Measurements from ENCODE around the gene CNTLN. TPM values are rescaled to one million over a fixed set of nuclear protein-coding genes. Genes with fewer than 3 reads are reported as not detected.
A peak's percentile ranks its signal among the peaks of the same experiment; 100 is the strongest.

Gene CNTLN
- total RNA-seq, 1 donor from 2014 or later: 13.6 TPM

- no peak overlapping the region for H3K4me3 Mint-ChIP-seq (ENCODE audit: unreplicated experiment)
- no peak overlapping the region for H3K27ac Mint-ChIP-seq (ENCODE audit: unreplicated experiment)
- peaks cover 13% of the 10 kb centered on the region for H3K36me3 Mint-ChIP-seq (ENCODE audit: unreplicated experiment)
- no peaks in the 10 kb centered on the region for H3K27me3 Mint-ChIP-seq (ENCODE audit: unreplicated experiment)
- H3K9me3 Mint-ChIP-seq (ENCODE audit: unreplicated experiment): no peaks in the 10 kb centered on the region
- H3K4me1 Mint-ChIP-seq (ENCODE audit: unreplicated experiment): no peaks in the 10 kb centered on the region
- no peak for TF ChIP-seq CTCF (IDR thresholded peaks at IDR 0.05)
- no peak for DNase-seq (ENCODE audit: extremely low spot score, unreplicated experiment)
Observed at GRCh38 chr9:17398350-17398749, 263.5 kb downstream of the CNTLN start.

DNA sequence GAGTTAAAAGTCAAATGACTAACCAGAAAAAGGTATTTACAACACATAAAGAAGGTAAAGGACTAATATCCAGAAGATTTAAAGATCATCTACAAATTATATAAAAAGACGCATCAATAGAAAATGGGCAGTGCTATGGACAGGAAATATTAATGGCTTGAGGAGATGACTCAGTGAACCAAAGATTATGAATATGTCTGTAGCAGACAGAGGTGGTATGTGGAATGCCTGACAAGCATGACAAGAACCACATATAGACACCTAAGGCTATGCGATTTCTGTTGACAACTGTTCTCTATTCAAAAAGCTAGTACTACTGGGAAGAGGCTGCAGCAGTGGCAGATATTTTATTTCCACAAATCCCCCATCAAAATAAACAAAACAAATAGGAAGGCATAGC is 267.0 kb downstream of the CNTLN start:
- no peaks in the 10 kb centered on the region for H3K9me3 Mint-ChIP-seq (ENCODE audit: unreplicated experiment)
- no peaks in the 10 kb centered on the region for H3K27me3 Mint-ChIP-seq (ENCODE audit: unreplicated experiment)
- peaks cover 9% of the 10 kb centered on the region for H3K36me3 Mint-ChIP-seq (ENCODE audit: unreplicated experiment)
- no peak for TF ChIP-seq CTCF (IDR thresholded peaks at IDR 0.05)
- no peak for DNase-seq (ENCODE audit: extremely low spot score, unreplicated experiment)
- no peak overlapping the region for H3K27ac Mint-ChIP-seq (ENCODE audit: unreplicated experiment)
- no peak overlapping the region for H3K4me3 Mint-ChIP-seq (ENCODE audit: unreplicated experiment)
- no peaks in the 10 kb centered on the region for H3K4me1 Mint-ChIP-seq (ENCODE audit: unreplicated experiment)

DNA sequence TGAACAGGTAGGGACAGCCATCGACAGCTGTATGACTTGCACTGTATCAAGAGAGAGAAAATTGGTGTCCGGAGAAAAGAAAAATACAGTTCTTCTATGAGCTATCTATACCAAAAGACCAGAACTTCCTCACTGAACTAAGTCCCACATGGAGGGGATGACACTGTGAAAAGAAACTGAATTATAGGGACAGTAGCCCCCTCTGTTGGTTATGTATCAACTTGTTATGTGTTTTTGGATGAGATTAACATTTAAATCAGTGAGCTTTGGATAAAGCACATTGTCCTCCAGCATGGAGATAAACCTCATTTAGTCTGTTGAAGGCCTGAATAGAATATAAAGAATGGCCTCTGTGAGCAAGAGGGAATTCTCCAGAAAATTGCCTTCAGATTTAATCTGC is 267.5 kb downstream of the CNTLN start:
- peaks cover 11% of the 10 kb centered on the region for H3K36me3 Mint-ChIP-seq (ENCODE audit: unreplicated experiment)
- no peaks in the 10 kb centered on the region for H3K27me3 Mint-ChIP-seq (ENCODE audit: unreplicated experiment)
- TF ChIP-seq CTCF (IDR thresholded peaks at IDR 0.05): peak; percentile 13
- no peak overlapping the region for H3K27ac Mint-ChIP-seq (ENCODE audit: unreplicated experiment)
- DNase-seq (ENCODE audit: extremely low spot score, unreplicated experiment): no peak
- no peaks in the 10 kb centered on the region for H3K4me1 Mint-ChIP-seq (ENCODE audit: unreplicated experiment)
- no peaks in the 10 kb centered on the region for H3K9me3 Mint-ChIP-seq (ENCODE audit: unreplicated experiment)
- no peak overlapping the region for H3K4me3 Mint-ChIP-seq (ENCODE audit: unreplicated experiment)

- Mint-ChIP-seq H3K9me3 (ENCODE audit: unreplicated experiment) (no peaks in the 10 kb centered on the region), H3K27me3 (ENCODE audit: unreplicated experiment) (no peaks in the 10 kb centered on the region), H3K36me3 (ENCODE audit: unreplicated experiment) (peaks cover 13% of the 10 kb centered on the region), H3K4me1 (ENCODE audit: unreplicated experiment) (peaks cover 3% of the 10 kb centered on the region), H3K4me3 (ENCODE audit: unreplicated experiment) (no peak overlapping the region), H3K27ac (ENCODE audit: unreplicated experiment) (no peak overlapping the region)
- no peak for DNase-seq (ENCODE audit: extremely low spot score, unreplicated experiment)
- no peak for TF ChIP-seq CTCF (IDR thresholded peaks at IDR 0.05)
Observed at GRCh38 chr9:17403539-17403938, 268.7 kb downstream of the CNTLN start.

DNA sequence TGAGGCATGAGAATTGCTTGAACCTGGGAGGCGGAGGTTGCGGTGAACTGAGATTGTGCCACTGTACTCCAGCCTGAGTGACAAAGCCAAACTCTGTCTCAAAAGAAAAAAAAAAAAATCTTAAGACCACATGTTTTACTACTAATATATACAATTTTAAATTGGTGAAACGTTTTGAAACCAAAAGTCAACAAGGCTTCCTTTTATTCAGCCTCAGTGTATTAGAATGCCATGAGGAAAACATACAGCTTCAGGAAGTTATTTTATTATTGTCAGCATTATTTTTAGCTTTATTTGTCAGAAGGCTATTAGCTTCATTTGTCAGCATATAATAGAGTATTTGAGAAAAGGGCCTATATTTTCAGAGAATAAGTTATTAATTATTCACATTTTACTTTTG is 280.1 kb downstream of the CNTLN start:
- no peaks in the 10 kb centered on the region for H3K27me3 Mint-ChIP-seq (ENCODE audit: unreplicated experiment)
- no peaks in the 10 kb centered on the region for H3K9me3 Mint-ChIP-seq (ENCODE audit: unreplicated experiment)
- H3K4me1 Mint-ChIP-seq (ENCODE audit: unreplicated experiment): peaks cover 3% of the 10 kb centered on the region
- peaks cover 13% of the 10 kb centered on the region for H3K36me3 Mint-ChIP-seq (ENCODE audit: unreplicated experiment)
- DNase-seq (ENCODE audit: extremely low spot score, unreplicated experiment): no peak
- no peak overlapping the region for H3K4me3 Mint-ChIP-seq (ENCODE audit: unreplicated experiment)
- TF ChIP-seq CTCF (IDR thresholded peaks at IDR 0.05): no peak
- no peak overlapping the region for H3K27ac Mint-ChIP-seq (ENCODE audit: unreplicated experiment)

Data from osteocyte (in vitro differentiated cells).